Raji (cell line): ENCODE measurements around the gene ANTXR1.

ENCODE experiments used
- POLR2A ChIP-seq: IDR thresholded peaks from 2 replicates; pipeline ENCODE4 v1.6.1; 2011; ENCODE audit warnings: low read depth, low read length, control low read depth; ENCODE audit not compliant: insufficient read depth

ANTXR1 gene

GRCh38 chr2:69067866-69068265 is 54.9 kb downstream of the ANTXR1 start:
- TF ChIP-seq POLR2A = no peak

- TF ChIP-seq POLR2A = no peak
Observed at GRCh38 chr2:69070969-69071368, 58.0 kb downstream of the ANTXR1 start.

GRCh38 chr2:69073928-69074570 is 61.1 kb downstream of the ANTXR1 start:
- TF ChIP-seq POLR2A = no peak

- no peak for TF ChIP-seq POLR2A
Observed at GRCh38 chr2:69074918-69075317, 61.9 kb downstream of the ANTXR1 start.

- no peak for TF ChIP-seq POLR2A
Observed at GRCh38 chr2:69075486-69075885, 62.5 kb downstream of the ANTXR1 start.

- no peak for TF ChIP-seq POLR2A
Observed at GRCh38 chr2:69076601-69077000, 63.6 kb downstream of the ANTXR1 start.

- TF ChIP-seq POLR2A = no peak
Observed at GRCh38 chr2:69077252-69077950, 64.4 kb downstream of the ANTXR1 start.

- no peak for TF ChIP-seq POLR2A
Observed at GRCh38 chr2:69080071-69080470, 67.1 kb downstream of the ANTXR1 start.

- TF ChIP-seq POLR2A = no peak
Observed at GRCh38 chr2:69081001-69081580, 68.1 kb downstream of the ANTXR1 start.

GRCh38 chr2:69081757-69082156 is 68.8 kb downstream of the ANTXR1 start:
- TF ChIP-seq POLR2A = no peak

GRCh38 chr2:69082430-69082997 is 69.5 kb downstream of the ANTXR1 start:
- no peak for TF ChIP-seq POLR2A

GRCh38 chr2:69083235-69083748 is 70.3 kb downstream of the ANTXR1 start:
- no peak for TF ChIP-seq POLR2A

GRCh38 chr2:69084492-69084891 is 71.5 kb downstream of the ANTXR1 start:
- TF ChIP-seq POLR2A = no peak

- TF ChIP-seq POLR2A = no peak
Observed at GRCh38 chr2:69086466-69086865, 73.5 kb downstream of the ANTXR1 start.

- no peak for TF ChIP-seq POLR2A
Observed at GRCh38 chr2:69087211-69087911, 74.4 kb downstream of the ANTXR1 start.

- TF ChIP-seq POLR2A = no peak
Observed at GRCh38 chr2:69087912-69088240, 74.9 kb downstream of the ANTXR1 start.

GRCh38 chr2:69088466-69088865 is 75.5 kb downstream of the ANTXR1 start:
- TF ChIP-seq POLR2A = no peak
